GOT3 (cell line): ENCODE data around the gene ADAM20.
"Not testable (repeated sequence)": the region's sequence is repeated elsewhere in the genome, so short reads cannot be mapped to it uniquely, and the experiment has no call there.

Source experiments
- DNase-seq: peaks from one replicate; lab custom pipeline; 2025; ENCODE audit warnings: mixed read lengths; lab: John Stamatoyannopoulos, UW

The ADAM20 gene

GRCh38 chr14:70534904-70535303, at the start of gene ADAM20:
TSS of gene ADAM20 (minus strand) at chr14:70535004. CDS start at chr14:70524757, 10,247 bp downstream.
- no peak for DNase-seq

- no peak for DNase-seq
These were observed 42.1 kb upstream of the ADAM20 start for GRCh38 chr14:70576891-70577290.

- DNase-seq: no peak
These were observed 38.2 kb upstream of the ADAM20 start for GRCh38 chr14:70573050-70573449.

DNA sequence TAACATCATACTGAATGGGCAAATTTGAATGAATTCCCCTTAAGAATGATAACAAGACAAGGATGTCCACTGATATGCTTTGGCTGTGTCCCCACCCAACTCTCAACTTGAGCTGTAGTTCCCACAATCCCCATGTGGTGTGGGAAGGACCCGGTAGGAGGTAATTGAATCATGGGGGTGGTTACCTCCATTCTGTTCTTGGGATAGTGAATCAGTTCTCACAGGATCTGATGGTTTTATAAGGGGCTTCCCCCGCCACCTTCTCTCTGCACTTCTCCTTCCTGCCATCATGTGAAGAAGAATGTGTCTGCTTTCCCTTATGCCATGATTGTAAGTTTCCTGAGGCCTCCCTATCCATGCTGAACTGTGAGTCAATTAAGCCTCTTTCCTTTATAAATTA, 36.3 kb upstream of the ADAM20 start:
- no peak for DNase-seq

GRCh38 chr14:70567791-70568190, 33.0 kb upstream of the ADAM20 start:
- no peak for DNase-seq

DNA sequence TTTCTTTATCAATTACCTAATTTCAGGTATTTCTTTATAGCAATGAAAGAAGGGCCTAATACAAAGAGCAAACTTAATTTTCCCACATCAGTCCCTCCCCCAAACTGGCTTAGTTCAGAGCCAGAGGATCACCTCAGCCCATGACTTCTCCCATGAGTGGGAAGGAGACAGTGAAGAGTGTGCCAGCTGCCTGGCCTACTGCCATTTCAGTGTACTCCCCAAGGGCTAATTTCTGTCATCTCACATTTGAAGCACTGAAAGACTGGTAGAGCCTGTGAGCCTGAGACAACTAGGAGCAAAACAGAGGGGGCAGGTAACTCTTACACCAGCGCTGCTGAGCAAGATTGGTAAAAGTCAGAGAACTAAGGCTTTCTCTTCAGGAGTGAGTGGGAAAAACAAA, 29.1 kb upstream of the ADAM20 start:
- DNase-seq: no peak

GRCh38 chr14:70563417-70563816, 28.6 kb upstream of the ADAM20 start:
- DNase-seq: no peak

GRCh38 chr14:70558356-70558755, 23.6 kb upstream of the ADAM20 start:
- DNase-seq: no peak

GRCh38 chr14:70555890-70556289, 21.1 kb upstream of the ADAM20 start:
- no peak for DNase-seq

GRCh38 chr14:70538087-70538486, 3.3 kb upstream of the ADAM20 start:
- no peak for DNase-seq

DNA sequence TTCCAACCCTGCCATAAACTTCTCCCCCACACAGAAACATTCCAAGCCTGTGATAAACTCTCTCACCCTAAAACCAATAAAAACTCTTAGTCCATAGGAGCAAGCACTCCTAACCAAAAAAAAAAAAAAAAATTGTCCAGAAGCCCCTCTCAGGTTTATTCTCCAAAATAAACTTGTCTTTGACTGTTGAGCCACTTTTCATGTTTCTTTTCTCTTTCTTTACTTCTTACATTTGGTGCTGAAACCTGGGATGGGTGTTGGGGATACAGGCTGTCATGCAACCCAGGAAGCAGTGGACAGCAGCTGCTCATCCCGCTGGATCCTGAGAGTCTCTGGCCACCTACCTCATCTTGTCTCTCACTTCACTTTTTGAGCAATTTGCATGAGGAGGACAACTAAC, 2.0 kb upstream of the ADAM20 start:
- no peak for DNase-seq

DNA sequence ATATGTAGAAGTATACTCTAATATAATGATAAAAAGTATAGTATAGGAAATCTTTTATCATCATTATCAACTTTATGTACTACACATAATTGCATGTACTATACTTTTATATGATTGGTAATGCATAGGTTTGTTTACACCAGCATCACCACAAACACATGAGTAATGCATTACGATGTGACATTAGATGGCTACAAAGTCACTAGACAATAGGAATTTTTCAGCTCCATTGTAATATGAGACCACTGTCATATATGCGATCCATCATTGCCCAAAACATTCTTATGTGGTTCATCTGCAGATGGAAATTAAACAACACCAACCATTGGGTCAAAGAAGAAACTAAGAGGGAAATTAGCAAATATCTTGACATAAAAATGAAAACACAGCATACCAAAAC, 4.4 kb downstream of the ADAM20 start:
- no peak for DNase-seq

DNA sequence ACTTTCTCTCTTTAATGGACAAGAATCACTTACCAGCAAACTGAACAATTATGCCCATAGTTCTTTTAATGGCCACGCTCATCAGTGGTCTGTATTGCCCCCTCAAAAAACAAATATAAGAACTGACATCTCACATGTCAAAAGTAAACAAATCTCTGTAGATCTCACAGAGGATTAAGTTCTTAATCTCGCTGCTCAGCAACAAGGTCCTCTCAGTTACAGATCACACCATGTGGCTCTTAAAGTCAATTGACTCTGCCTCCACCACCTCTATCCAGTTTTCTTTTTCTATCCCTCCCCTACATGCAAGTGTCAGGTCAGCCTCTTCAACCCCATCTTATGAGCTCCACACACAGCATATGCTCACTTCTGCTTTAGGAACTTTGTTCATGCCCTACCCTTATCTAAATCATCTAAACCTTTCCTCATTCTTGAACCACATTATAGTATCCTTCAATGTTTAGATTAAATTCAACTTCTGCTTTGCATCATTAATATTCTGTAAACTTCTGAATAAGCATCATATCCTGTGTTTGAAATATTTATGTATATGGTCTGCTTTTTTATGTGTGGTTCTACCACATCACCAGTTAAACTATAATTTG, 7.2 kb downstream of the ADAM20 start:
- DNase-seq: no peak

- DNase-seq: no peak
These were observed 9.1 kb downstream of the ADAM20 start for GRCh38 chr14:70525691-70526090.

DNA sequence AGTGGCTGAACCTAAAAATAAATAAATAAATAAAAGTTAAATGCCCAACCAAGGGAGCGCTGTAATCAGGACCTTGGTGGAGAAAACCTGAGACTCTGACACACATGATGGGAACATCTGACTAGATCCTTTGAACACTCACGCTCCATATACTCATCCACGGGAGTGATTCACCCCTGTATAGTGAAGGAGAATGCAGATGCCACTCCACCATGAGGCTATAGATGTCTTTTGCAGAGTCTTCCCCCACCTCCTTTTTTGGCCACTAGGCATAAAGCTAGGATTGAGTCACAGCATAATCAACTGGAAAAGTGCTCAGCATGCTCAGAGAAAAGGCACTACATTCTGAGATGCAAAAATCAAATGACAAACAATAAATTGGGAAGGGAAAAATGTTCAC, 19.0 kb downstream of the ADAM20 start:
- DNase-seq: no peak

- no peak for DNase-seq
These were observed 20.4 kb downstream of the ADAM20 start for GRCh38 chr14:70514168-70515069.

- no peak for DNase-seq
These were observed 36.6 kb downstream of the ADAM20 start for GRCh38 chr14:70498191-70498590.

- DNase-seq: no peak
These were observed 45.1 kb downstream of the ADAM20 start for GRCh38 chr14:70489579-70490200.

DNA sequence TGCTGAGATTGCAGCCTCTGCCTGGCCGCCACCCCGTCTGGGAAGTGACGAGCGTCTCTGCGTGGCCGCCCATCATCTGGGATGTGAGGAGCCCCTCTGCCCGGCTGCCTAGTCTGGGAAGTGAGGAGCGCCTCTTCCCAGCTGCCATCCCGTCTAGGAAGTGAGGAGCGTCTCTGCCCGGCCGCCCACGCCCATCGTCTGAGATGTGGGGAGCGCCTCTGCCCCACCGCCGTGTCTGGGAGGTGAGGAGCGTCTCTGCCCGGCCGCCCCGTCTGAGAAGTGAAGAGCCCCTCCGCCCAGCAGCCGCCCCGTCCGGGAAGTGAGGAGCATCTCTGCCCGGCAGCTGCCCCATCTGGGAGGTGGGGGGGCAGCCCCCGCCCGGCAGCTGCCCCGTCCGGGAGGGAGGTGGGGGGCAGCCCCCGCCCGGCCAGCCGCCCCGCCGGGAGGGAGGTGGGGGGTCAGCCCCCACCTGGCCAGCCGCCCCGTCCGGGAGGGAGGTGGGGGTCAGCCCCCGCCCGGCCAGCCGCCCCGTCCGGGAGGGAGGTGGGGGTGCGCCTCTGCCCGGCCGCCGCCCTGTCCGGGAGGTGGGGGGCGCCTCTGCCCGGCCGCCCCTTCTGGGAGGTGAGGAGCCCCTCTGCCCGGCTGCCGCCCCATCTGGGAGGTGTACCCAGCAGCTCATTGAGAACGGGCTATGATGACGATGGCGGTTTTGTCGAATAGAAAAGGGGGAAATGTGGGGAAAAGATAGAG, 57.3 kb downstream of the ADAM20 start:
- DNase-seq: not testable (repeated sequence)

- not testable (repeated sequence) for DNase-seq
These were observed 59.3 kb downstream of the ADAM20 start for GRCh38 chr14:70475459-70475858.

DNA sequence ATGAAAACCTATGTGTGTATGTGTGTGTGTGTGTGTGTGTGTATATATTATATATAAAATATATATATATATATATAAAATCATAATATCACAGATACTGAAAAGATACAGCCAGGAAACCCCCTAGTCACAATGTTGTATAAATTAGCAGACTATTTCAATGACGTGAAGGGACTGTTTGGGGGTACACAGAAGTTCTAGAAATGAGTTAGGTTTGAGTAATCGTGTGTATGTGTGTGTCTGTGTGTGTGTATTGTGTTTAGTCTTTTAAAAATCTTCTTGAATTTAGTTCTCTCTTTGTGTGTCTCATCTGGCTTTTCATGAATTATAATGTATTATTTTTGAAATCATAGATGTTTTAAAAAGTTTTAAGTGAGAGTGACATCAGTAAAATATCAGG, 61.0 kb downstream of the ADAM20 start:
- DNase-seq: no peak
